SK-N-DZ (cell line): ENCODE results near the gene ARHGAP20. TPM values are rescaled to one million over a fixed set of nuclear protein-coding genes. Genes with fewer than 3 reads are reported as not detected.

Experiments
- DNase-seq: peaks from one replicate; pipeline ENCODE4 v3.0.0-alpha.2; 2015; ENCODE audit warnings: low spot score
- polyA plus RNA-seq, 2 experiments: library from polyadenylated mRNA; depleted of rRNA; stranded (reverse); fragments of >200 nt; gene quantifications; 2 replicates each; pipeline ENCODE4 v1.2.3, GENCODE V29; 2014

Gene ARHGAP20
- not detected in 2 replicates for polyA plus RNA-seq (2014; cell fraction: cytosol; rRNA removed)
- polyA plus RNA-seq (2014; cell fraction: nucleus; rRNA removed): 0.02 TPM in 1 of 2 replicates, not detected in the other

GRCh38 chr11:110711776-110712658 is at the start of gene ARHGAP20:
TSS of gene ARHGAP20 (minus strand) at chr11:110712437. CDS start at chr11:110712231, 206 bp downstream.
- DNase-seq: peak; percentile 15

GRCh38 chr11:110761991-110762390 is 49.8 kb upstream of the ARHGAP20 start:
- DNase-seq: no peak

GRCh38 chr11:110761131-110761530 is 48.9 kb upstream of the ARHGAP20 start:
- no peak for DNase-seq

- DNase-seq: no peak
Measured at GRCh38 chr11:110759972-110760381, 47.7 kb upstream of the ARHGAP20 start.

- DNase-seq: no peak
Measured at GRCh38 chr11:110757962-110758755, 45.9 kb upstream of the ARHGAP20 start.

- no peak for DNase-seq
Measured at GRCh38 chr11:110757066-110757465, 44.8 kb upstream of the ARHGAP20 start.

- no peak for DNase-seq
Measured at GRCh38 chr11:110755941-110756340, 43.7 kb upstream of the ARHGAP20 start.

- DNase-seq: no peak
Measured at GRCh38 chr11:110752890-110753289, 40.7 kb upstream of the ARHGAP20 start.

- no peak for DNase-seq
Measured at GRCh38 chr11:110750100-110750499, 37.9 kb upstream of the ARHGAP20 start.

- DNase-seq: no peak
Measured at GRCh38 chr11:110747531-110747930, 35.3 kb upstream of the ARHGAP20 start.

GRCh38 chr11:110738641-110739040 is 26.4 kb upstream of the ARHGAP20 start:
- no peak for DNase-seq

- no peak for DNase-seq
Measured at GRCh38 chr11:110737593-110737992, 25.4 kb upstream of the ARHGAP20 start.

GRCh38 chr11:110736171-110736553 is 23.9 kb upstream of the ARHGAP20 start:
- DNase-seq: no peak

- DNase-seq: no peak
Measured at GRCh38 chr11:110735455-110736170, 23.4 kb upstream of the ARHGAP20 start.

GRCh38 chr11:110734790-110735189 is 22.6 kb upstream of the ARHGAP20 start:
- DNase-seq: no peak

GRCh38 chr11:110730773-110731172 is 18.5 kb upstream of the ARHGAP20 start:
- DNase-seq: no peak

- no peak for DNase-seq
Measured at GRCh38 chr11:110728883-110729282, 16.6 kb upstream of the ARHGAP20 start.

- no peak for DNase-seq
Measured at GRCh38 chr11:110728476-110728875, 16.2 kb upstream of the ARHGAP20 start.

- DNase-seq: no peak
Measured at GRCh38 chr11:110724358-110724757, 12.1 kb upstream of the ARHGAP20 start.

GRCh38 chr11:110720431-110721275 is 8.4 kb upstream of the ARHGAP20 start:
- no peak for DNase-seq

- DNase-seq: no peak
Measured at GRCh38 chr11:110716361-110716760, 4.1 kb upstream of the ARHGAP20 start.
